Activated CD8-positive, alpha-beta memory T cell treated with anti-CD3 and anti-CD28 coated beads, Interleukin-2, amount 50 U/mL, for 48 hours (primary cell): Measurements from ENCODE around the gene IZUMO4.
"Not testable (repeated sequence)": the region's sequence is repeated elsewhere in the genome, so short reads cannot be mapped to it uniquely, and the experiment has no call there.

Experiments
- DNase-seq: peaks from one replicate; pipeline ENCODE4 v3.0.0-alpha.2; 2020

The IZUMO4 gene

GRCh38 chr19:2129022-2129421, 32.3 kb downstream of the IZUMO4 start:
- DNase-seq: no peak

GRCh38 chr19:2129486-2129885, 32.8 kb downstream of the IZUMO4 start:
- DNase-seq: no peak

- no peak for DNase-seq
Measured at GRCh38 chr19:2129892-2130770, 33.4 kb downstream of the IZUMO4 start.

- not testable (repeated sequence) for DNase-seq
Measured at GRCh38 chr19:2131012-2131975, 34.6 kb downstream of the IZUMO4 start.

- DNase-seq: no peak
Measured at GRCh38 chr19:2132191-2132590, 35.5 kb downstream of the IZUMO4 start.

GRCh38 chr19:2132731-2133490, 36.2 kb downstream of the IZUMO4 start:
- no peak for DNase-seq

GRCh38 chr19:2135474-2136402, 39.0 kb downstream of the IZUMO4 start:
- no peak for DNase-seq

GRCh38 chr19:2136796-2137195, 40.1 kb downstream of the IZUMO4 start:
- no peak for DNase-seq

GRCh38 chr19:2138061-2138728, 41.5 kb downstream of the IZUMO4 start:
- DNase-seq: no peak

- DNase-seq: no peak
Measured at GRCh38 chr19:2139385-2140137, 42.8 kb downstream of the IZUMO4 start.

GRCh38 chr19:2140138-2140569, 43.4 kb downstream of the IZUMO4 start:
- no peak for DNase-seq

GRCh38 chr19:2142173-2142829, 45.6 kb downstream of the IZUMO4 start:
- no peak for DNase-seq

- no peak for DNase-seq
Measured at GRCh38 chr19:2144190-2144589, 47.5 kb downstream of the IZUMO4 start.

GRCh38 chr19:2145831-2146241, 49.1 kb downstream of the IZUMO4 start:
- DNase-seq: no peak

- no peak for DNase-seq
Measured at GRCh38 chr19:2148482-2149135, 51.9 kb downstream of the IZUMO4 start.
